WI38 (cell line): Measurements from ENCODE around the gene MRPL58.
A peak's percentile ranks its signal among the peaks of the same experiment; 100 is the strongest.

ENCODE experiments used
- H3K4me3 ChIP-seq: 2 replicates; pipeline ENCODE4 v1.5.1; 2011; ENCODE audit warnings: low read depth, mild to moderate bottlenecking, control low read depth, low read length
- TF ChIP-seq, protein P1 (sequence below): IDR thresholded peaks from 2 replicates; pipeline ENCODE4 v1.5.1; 2012; ENCODE audit warnings: low read depth, mild to moderate bottlenecking, control low read depth, low read length

MRPL58 gene

GRCh38 chr17:74971069-74971841, 41.2 kb upstream of the MRPL58 start:
- no peak overlapping the region for H3K4me3 ChIP-seq
- TF ChIP-seq, protein P1, sequence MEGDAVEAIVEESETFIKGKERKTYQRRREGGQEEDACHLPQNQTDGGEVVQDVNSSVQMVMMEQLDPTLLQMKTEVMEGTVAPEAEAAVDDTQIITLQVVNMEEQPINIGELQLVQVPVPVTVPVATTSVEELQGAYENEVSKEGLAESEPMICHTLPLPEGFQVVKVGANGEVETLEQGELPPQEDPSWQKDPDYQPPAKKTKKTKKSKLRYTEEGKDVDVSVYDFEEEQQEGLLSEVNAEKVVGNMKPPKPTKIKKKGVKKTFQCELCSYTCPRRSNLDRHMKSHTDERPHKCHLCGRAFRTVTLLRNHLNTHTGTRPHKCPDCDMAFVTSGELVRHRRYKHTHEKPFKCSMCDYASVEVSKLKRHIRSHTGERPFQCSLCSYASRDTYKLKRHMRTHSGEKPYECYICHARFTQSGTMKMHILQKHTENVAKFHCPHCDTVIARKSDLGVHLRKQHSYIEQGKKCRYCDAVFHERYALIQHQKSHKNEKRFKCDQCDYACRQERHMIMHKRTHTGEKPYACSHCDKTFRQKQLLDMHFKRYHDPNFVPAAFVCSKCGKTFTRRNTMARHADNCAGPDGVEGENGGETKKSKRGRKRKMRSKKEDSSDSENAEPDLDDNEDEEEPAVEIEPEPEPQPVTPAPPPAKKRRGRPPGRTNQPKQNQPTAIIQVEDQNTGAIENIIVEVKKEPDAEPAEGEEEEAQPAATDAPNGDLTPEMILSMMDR, result no peak

DNA sequence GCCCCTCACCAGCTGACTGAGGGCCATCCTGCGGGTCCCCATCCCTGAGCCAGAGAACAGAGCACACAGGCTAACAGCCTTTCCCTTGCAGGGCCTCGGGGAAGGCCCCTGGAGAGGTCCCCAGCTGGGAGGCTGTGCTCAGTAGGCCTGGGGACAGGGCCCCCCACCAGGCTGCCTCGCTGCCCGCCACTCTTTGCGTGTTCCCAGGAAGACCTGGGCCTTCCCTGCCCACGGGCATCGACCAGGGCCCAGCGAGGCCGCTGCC, 40.7 kb upstream of the MRPL58 start:
- TF ChIP-seq, protein P1, result no peak
- no peak overlapping the region for H3K4me3 ChIP-seq

DNA sequence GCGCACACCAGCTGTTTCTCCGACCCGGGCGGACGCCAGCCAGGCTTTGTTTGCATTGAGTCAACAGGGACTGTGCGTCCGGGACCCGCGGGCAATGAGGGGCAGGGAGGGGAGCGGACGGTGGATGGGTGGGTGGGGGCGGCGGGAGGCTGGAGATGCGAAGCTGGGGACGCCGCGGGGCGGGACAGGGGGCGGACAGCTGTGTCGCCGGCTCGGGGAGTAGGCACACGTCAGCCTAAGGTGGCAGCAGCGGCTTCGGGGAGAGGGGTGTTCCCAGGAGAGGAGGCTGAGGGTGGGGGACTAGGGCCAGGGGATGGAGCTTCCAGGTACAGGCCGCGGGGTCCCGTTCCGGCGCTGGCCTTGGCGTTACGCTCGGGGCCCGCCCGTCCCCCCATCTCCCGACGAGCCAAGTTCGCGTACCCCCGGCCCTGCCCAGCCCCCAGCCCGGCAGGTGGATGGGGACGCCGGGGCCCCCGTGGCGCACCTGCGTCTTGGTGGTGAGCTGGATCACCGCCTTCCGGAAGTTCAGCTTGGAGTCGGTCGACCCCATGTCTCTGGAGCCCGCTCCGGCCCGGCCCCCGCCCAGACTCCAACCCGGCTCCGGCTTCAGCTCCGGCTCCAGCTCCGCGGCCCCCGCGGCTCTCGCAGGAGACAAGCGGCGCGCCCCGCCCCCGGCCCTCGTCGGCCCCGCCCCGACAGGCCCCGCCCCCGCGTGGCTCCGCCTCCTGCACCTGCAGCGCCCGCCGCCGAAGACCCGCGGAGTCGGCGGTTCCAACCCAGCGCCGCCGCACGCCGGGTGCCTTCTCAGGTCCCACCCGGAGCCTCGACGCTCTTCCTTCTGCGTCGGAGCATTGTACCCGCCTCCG, 40.1 kb upstream of the MRPL58 start, which contains the start of gene HID1:
TSS of gene HID1 (minus strand) at position 653 of the 866 bp plus-strand sequence. CDS start at position 550, 103 bp downstream.
- TF ChIP-seq, protein P1, result no peak
- peak within 1 kb of the TSS; percentile 47 for H3K4me3 ChIP-seq

- H3K4me3 ChIP-seq, result no peak overlapping the region
- TF ChIP-seq, protein P1, result no peak
Observed at GRCh38 chr17:74972973-74973328, 39.5 kb upstream of the MRPL58 start.

GRCh38 chr17:74975943-74976342, 36.5 kb upstream of the MRPL58 start:
- no peak overlapping the region for H3K4me3 ChIP-seq
- TF ChIP-seq, protein P1, result no peak

DNA sequence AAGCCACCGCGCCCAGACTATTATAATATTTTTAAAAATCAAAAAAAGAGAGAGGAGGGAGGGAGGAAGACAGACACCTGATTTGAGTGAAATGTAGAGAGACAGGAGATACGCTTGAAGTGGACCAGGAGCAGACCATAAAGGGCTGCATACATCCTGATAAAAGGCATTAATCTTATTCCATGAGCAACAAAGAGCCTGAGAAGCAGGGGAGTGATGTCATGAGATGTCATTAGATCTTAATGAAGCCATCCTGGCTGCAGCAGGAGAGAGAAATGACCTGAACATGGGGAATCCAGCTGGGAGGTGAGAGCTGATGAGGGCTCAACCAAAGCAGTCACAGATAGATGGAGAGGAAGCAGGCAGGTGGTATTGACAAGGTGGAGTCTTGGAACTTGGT, 34.7 kb upstream of the MRPL58 start:
- no peak overlapping the region for H3K4me3 ChIP-seq
- TF ChIP-seq, protein P1, result no peak

DNA sequence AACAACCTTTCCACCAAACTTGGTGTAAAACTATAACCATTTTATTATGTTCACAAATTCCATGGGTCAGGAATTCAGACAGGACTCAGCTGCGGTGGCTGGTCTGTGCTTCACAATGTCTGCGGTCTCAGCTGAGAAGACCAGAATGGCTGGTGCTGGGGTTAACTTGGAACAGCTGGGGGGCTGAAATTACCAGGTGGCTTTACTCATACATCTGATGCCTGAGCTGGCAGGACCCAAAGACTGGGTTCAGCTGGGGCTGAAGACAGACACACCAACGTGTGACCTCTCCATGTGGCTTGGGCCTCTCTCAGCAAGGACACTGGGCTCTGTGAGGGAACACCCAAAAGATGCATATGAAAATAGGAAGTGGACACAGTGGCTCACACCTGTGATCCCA, 34.2 kb upstream of the MRPL58 start:
- no peak overlapping the region for H3K4me3 ChIP-seq
- TF ChIP-seq, protein P1, result no peak
